Tibial nerve (tissue), 4 donors: ENCODE data around the gene OIP5. TPM values are rescaled to one million over a fixed set of nuclear protein-coding genes. Genes with fewer than 3 reads are reported as not detected.
"Not testable (repeated sequence)": the region's sequence is repeated elsewhere in the genome, so short reads cannot be mapped to it uniquely, and the experiment has no call there.

Experiments used
- DNase-seq, 2 donors: peaks; one replicate each; pipeline ENCODE4 v3.0.0-alpha.2; 2019; ENCODE audit warnings: low spot score in 2 of 2
- H3K27ac ChIP-seq, 4 donors: fragments of 200-600 bp; sonication (generic) in 3 of 4; one replicate each; pipeline ENCODE4 v1.5.1; 2017 to 2019; ENCODE audit warnings: mild to moderate bottlenecking in 1 of 4
- H3K27me3 ChIP-seq, 2 donors: fragments of 200-600 bp; sonication (generic) in 1 of 2; one replicate each; pipeline versions ENCODE4 v1.5.1 to v1.6.0; 2017 to 2019
- H3K36me3 ChIP-seq, 3 donors: fragments of 200-600 bp; sonication (generic); one replicate each; pipeline ENCODE4 v1.5.1; 2018 to 2019
- H3K4me1 ChIP-seq, 4 donors: fragments of 200-600 bp; sonication (generic) in 3 of 4; one replicate each; pipeline ENCODE4 v1.5.1; 2017 to 2019
- H3K4me3 ChIP-seq, 4 donors: fragments of 200-600 bp; sonication (generic) in 3 of 4; one replicate each; pipeline ENCODE4 v1.5.1; 2017 to 2019; ENCODE audit warnings: mild to moderate bottlenecking in 1 of 4, moderate library complexity in 1 of 4
- H3K9me3 ChIP-seq, 4 donors: fragments of 200-600 bp; sonication (generic) in 3 of 4; one replicate each; pipeline ENCODE4 v1.5.1; 2017 to 2019
- CTCF ChIP-seq, 5 experiments: fragments of 200-600 bp in 3 of 5; fragments of 450-650 bp in 2 of 5; sonication (generic) in 3 of 5; IDR thresholded peaks; one replicate each; pipeline ENCODE4 v1.5.1; 2016 to 2019; ENCODE audit warnings: antibody characterized with exemption in 5 of 5, mild to moderate bottlenecking in 3 of 5, moderate library complexity in 2 of 5
- EP300 ChIP-seq, 2 donors: sonication (generic); formaldehyde crosslinking; IDR thresholded peaks; one replicate each; pipeline ENCODE4 v1.6.1; 2017; ENCODE audit warnings: antibody characterized with exemption in 2 of 2, mild to moderate bottlenecking in 1 of 2
- POLR2A ChIP-seq, 2 donors: fragments of 450-650 bp; IDR thresholded peaks; one replicate each; pipeline ENCODE4 v1.6.1; 2017; ENCODE audit warnings: antibody characterized with exemption in 2 of 2, mild to moderate bottlenecking in 2 of 2, moderate library complexity in 2 of 2
- WGBS, 2 donors: methylation state at CpG; one replicate each; pipeline ENCODE4 v1.1.5; 2018; 5-methylcytosine and 5-hydroxymethylcytosine counted together
- total RNA-seq, 4 donors: library from RNA; depleted of rRNA; stranded (reverse); fragments of >200 nt; gene quantifications; one replicate each; pipeline ENCODE4 v1.1.0, GENCODE V29; 2016

Gene OIP5
- total RNA-seq, 4 donors from 2014 or later, result 1.2 to 2.7 (median 1.7) TPM; not detected in 1

- Histone ChIP-seq H3K4me3 (no peak overlapping the region), H3K27me3 (no peaks in the 10 kb centered on the region), H3K4me1 (peaks cover 0 to 37% (median 15%) of the 10 kb centered on the region in 4 donors), H3K9me3 (no peaks in the 10 kb centered on the region), H3K27ac (no peak overlapping the region), H3K36me3 (peaks cover 5 to 59% (median 10%) of the 10 kb centered on the region in 3 donors)
- no peak for DNase-seq
- TF ChIP-seq CTCF (IDR thresholded peaks at IDR 0.05) (no peak), EP300 (IDR thresholded peaks at IDR 0.05) (no peak), POLR2A (IDR thresholded peaks at IDR 0.05) (no peak)
- 96 to 98% methylated on average over 6 of the region's 6 CpGs for WGBS, 2 donors
Observed at GRCh38 chr15:41286665-41287333, 45.6 kb downstream of the OIP5 start.

GRCh38 chr15:41285285-41285684, 47.1 kb downstream of the OIP5 start:
- H3K9me3 ChIP-seq, result no peaks in the 10 kb centered on the region
- peaks cover 0 to 37% (median 14%) of the 10 kb centered on the region in 4 donors for H3K4me1 ChIP-seq
- WGBS, 2 donors, result 37 to 40% methylated on average over 7 of the region's 7 CpGs
- H3K27ac ChIP-seq, result peak overlapping the region in 2 of 4 donors; percentile 96 to 97
- DNase-seq, result no peak
- H3K27me3 ChIP-seq, result no peaks in the 10 kb centered on the region
- H3K36me3 ChIP-seq, result peaks cover 5 to 44% (median 10%) of the 10 kb centered on the region in 3 donors
- H3K4me3 ChIP-seq, result peak overlapping the region; percentile 88 to 96 (median 92)
- TF ChIP-seq POLR2A (IDR thresholded peaks at IDR 0.05) (no peak), EP300 (IDR thresholded peaks at IDR 0.05) (no peak), CTCF (IDR thresholded peaks at IDR 0.05) (no peak)

- Histone ChIP-seq H3K27ac (peak overlapping the region; percentile 75 to 97 (median 94)), H3K9me3 (no peaks in the 10 kb centered on the region), H3K4me1 (peaks cover 0 to 37% (median 14%) of the 10 kb centered on the region in 4 donors), H3K27me3 (no peaks in the 10 kb centered on the region), H3K36me3 (peaks cover 5 to 45% (median 10%) of the 10 kb centered on the region in 3 donors), H3K4me3 (peak overlapping the region; percentile 88 to 96 (median 92))
- DNase-seq, result no peak
- WGBS, 2 donors, result 0 to 1% methylated on average over 20 of the region's 20 CpGs
- TF ChIP-seq EP300 (IDR thresholded peaks at IDR 0.05), result no peak
- TF ChIP-seq CTCF (IDR thresholded peaks at IDR 0.05), result no peak
- no peak for TF ChIP-seq POLR2A (IDR thresholded peaks at IDR 0.05)
Observed at GRCh38 chr15:41284427-41285177, 47.8 kb downstream of the OIP5 start.

- peak; percentile 85 to 94 for TF ChIP-seq POLR2A (IDR thresholded peaks at IDR 0.05)
- peak in 1 of 5 experiments; percentile 52 for TF ChIP-seq CTCF (IDR thresholded peaks at IDR 0.05)
- peak; percentile 83 to 97 for TF ChIP-seq EP300 (IDR thresholded peaks at IDR 0.05)
- Histone ChIP-seq H3K36me3 (peaks cover 5 to 51% (median 10%) of the 10 kb centered on the region in 3 donors), H3K9me3 (no peaks in the 10 kb centered on the region), H3K27me3 (no peaks in the 10 kb centered on the region), H3K27ac (peak overlapping the region; percentile 75 to 97 (median 94)), H3K4me1 (peaks cover 0 to 37% (median 14%) of the 10 kb centered on the region in 4 donors), H3K4me3 (peak overlapping the region; percentile 88 to 96 (median 92))
- DNase-seq, result peak; percentile 96 to 97
- 0% methylated on average over 46 to 60 of the region's 61 CpGs for WGBS, 2 donors
Observed at GRCh38 chr15:41283653-41284426, 48.6 kb downstream of the OIP5 start.

- WGBS, 2 donors, result 47 to 53% methylated on average over 19 of the region's 19 CpGs
- H3K4me3 ChIP-seq, result peak overlapping the region; percentile 88 to 96 (median 92)
- peaks cover 5 to 51% (median 10%) of the 10 kb centered on the region in 3 donors for H3K36me3 ChIP-seq
- H3K9me3 ChIP-seq, H3K27me3 ChIP-seq, DNase-seq: not testable (repeated sequence)
- H3K4me1 ChIP-seq, result peaks cover 0 to 34% (median 12%) of the 10 kb centered on the region in 4 donors
- peak overlapping the region; percentile 75 to 97 (median 94) for H3K27ac ChIP-seq
Observed at GRCh38 chr15:41282980-41283652, 49.3 kb downstream of the OIP5 start.

- H3K27me3 ChIP-seq, H3K27ac ChIP-seq, DNase-seq, H3K4me3 ChIP-seq, H3K9me3 ChIP-seq: not testable (repeated sequence)
- Histone ChIP-seq H3K4me1 (peaks cover 0 to 30% (median 11%) of the 10 kb centered on the region in 4 donors), H3K36me3 (peaks cover 5 to 45% (median 10%) of the 10 kb centered on the region in 3 donors)
- WGBS, 2 donors, result 90 to 93% methylated on average over 10 of the region's 10 CpGs
Observed at GRCh38 chr15:41282436-41282835, 50.0 kb downstream of the OIP5 start.
